ENCODE measurements around the gene GUSB.
"Not testable (repeated sequence)": the region's sequence is repeated elsewhere in the genome, so short reads cannot be mapped to it uniquely, and the experiment has no call there.

Gene GUSB

GRCh38 chr7:65968256-65969185 lies 13.5 kb downstream of the GUSB start:
- DNase-seq (ENCODE audit: low read depth in 1 of 2, low spot score in 1 of 2) = no peak
- in situ Hi-C loops (cut with HindIII; ENCODE audit: low pct_unique_long_range_greater_than_20kb, low sequenced_read_pairs) = no loop called here
- TF ChIP-seq JUND (IDR thresholded peaks at IDR 0.05; ENCODE audit: low read depth) = no peak

GRCh38 chr7:65967361-65968155 lies 14.5 kb downstream of the GUSB start:
- no peak for DNase-seq (ENCODE audit: low read depth in 1 of 2, low spot score in 1 of 2)
- in situ Hi-C loops (cut with HindIII; ENCODE audit: low pct_unique_long_range_greater_than_20kb, low sequenced_read_pairs) = no loop called here
- no peak for TF ChIP-seq JUND (IDR thresholded peaks at IDR 0.05; ENCODE audit: low read depth)

- no peak for DNase-seq (ENCODE audit: low read depth in 1 of 2, low spot score in 1 of 2)
- in situ Hi-C loops (cut with HindIII; ENCODE audit: low pct_unique_long_range_greater_than_20kb, low sequenced_read_pairs) = no loop called here
- no peak for TF ChIP-seq JUND (IDR thresholded peaks at IDR 0.05; ENCODE audit: low read depth)
These were observed 15.9 kb downstream of the GUSB start for GRCh38 chr7:65966146-65966545.

GRCh38 chr7:65964671-65965070 lies 17.3 kb downstream of the GUSB start:
- DNase-seq (ENCODE audit: low read depth in 1 of 2, low spot score in 1 of 2); in situ Hi-C loops (cut with HindIII; ENCODE audit: low pct_unique_long_range_greater_than_20kb, low sequenced_read_pairs): not testable (repeated sequence)

- in situ Hi-C loops (cut with HindIII; ENCODE audit: low pct_unique_long_range_greater_than_20kb, low sequenced_read_pairs) = no loop called here
- TF ChIP-seq JUND (IDR thresholded peaks at IDR 0.05; ENCODE audit: low read depth) = no peak
- no peak for DNase-seq (ENCODE audit: low read depth in 1 of 2, low spot score in 1 of 2)
These were observed 20.0 kb downstream of the GUSB start for GRCh38 chr7:65962033-65962432.

- no peak for TF ChIP-seq JUND (IDR thresholded peaks at IDR 0.05; ENCODE audit: low read depth)
- no peak for DNase-seq (ENCODE audit: low read depth in 1 of 2, low spot score in 1 of 2)
- in situ Hi-C loops (cut with HindIII; ENCODE audit: low pct_unique_long_range_greater_than_20kb, low sequenced_read_pairs) = no loop called here
These were observed 21.5 kb downstream of the GUSB start for GRCh38 chr7:65960351-65961074.

- in situ Hi-C loops (cut with HindIII; ENCODE audit: low pct_unique_long_range_greater_than_20kb, low sequenced_read_pairs) = no loop called here
- DNase-seq (ENCODE audit: low read depth in 1 of 2, low spot score in 1 of 2) = no peak
These were observed 26.3 kb downstream of the GUSB start for GRCh38 chr7:65955718-65956117.

GRCh38 chr7:65953890-65954450 lies 28.0 kb downstream of the GUSB start:
- no peak for TF ChIP-seq JUND (IDR thresholded peaks at IDR 0.05; ENCODE audit: low read depth)
- in situ Hi-C loops (cut with HindIII; ENCODE audit: low pct_unique_long_range_greater_than_20kb, low sequenced_read_pairs) = no loop called here
- no peak for DNase-seq (ENCODE audit: low read depth in 1 of 2, low spot score in 1 of 2)

More at GRCh38 chr7:65955718-65956117, 26.3 kb downstream of the GUSB start:
- no peak for TF ChIP-seq JUND (IDR thresholded peaks at IDR 0.05; ENCODE audit: low read depth)

- no peak for DNase-seq (ENCODE audit: low read depth in 1 of 2, low spot score in 1 of 2)
- TF ChIP-seq JUND (IDR thresholded peaks at IDR 0.05; ENCODE audit: low read depth) = no peak
- in situ Hi-C loops (cut with HindIII; ENCODE audit: low pct_unique_long_range_greater_than_20kb, low sequenced_read_pairs) = no loop called here
These were observed 28.9 kb downstream of the GUSB start for GRCh38 chr7:65953001-65953720.

GRCh38 chr7:65951837-65952578 lies 30.0 kb downstream of the GUSB start:
- in situ Hi-C loops (cut with HindIII; ENCODE audit: low pct_unique_long_range_greater_than_20kb, low sequenced_read_pairs) = no loop called here
- no peak for TF ChIP-seq JUND (IDR thresholded peaks at IDR 0.05; ENCODE audit: low read depth)
- DNase-seq (ENCODE audit: low read depth in 1 of 2, low spot score in 1 of 2) = peak in 1 of 2 experiments; percentile 67

- peak in 1 of 2 experiments; percentile 18 for DNase-seq (ENCODE audit: low read depth in 1 of 2, low spot score in 1 of 2)
- TF ChIP-seq JUND (IDR thresholded peaks at IDR 0.05; ENCODE audit: low read depth) = no peak
- in situ Hi-C loops (cut with HindIII; ENCODE audit: low pct_unique_long_range_greater_than_20kb, low sequenced_read_pairs) = no loop called here
These were observed 35.1 kb downstream of the GUSB start for GRCh38 chr7:65946904-65947303.

- in situ Hi-C loops (cut with HindIII; ENCODE audit: low pct_unique_long_range_greater_than_20kb, low sequenced_read_pairs); DNase-seq (ENCODE audit: low read depth in 1 of 2, low spot score in 1 of 2): not testable (repeated sequence)
These were observed 36.2 kb downstream of the GUSB start for GRCh38 chr7:65945787-65946186.

Data from T47D (cell line).